PC-9 (cell line): ENCODE measurements around the gene RBMS1. TPM values are rescaled to one million over a fixed set of nuclear protein-coding genes. Genes with fewer than 3 reads are reported as not detected.

Experiments
- BruUV-seq: library from RNA; stranded (reverse); fragments of 400-500 nt; replicated peaks from 2 replicates; lab custom pipeline; 2021; lab: Mats Ljungman, UMichigan
- CTCF ChIA-PET: fragments of 300-600 bp; sonication (Branson Sonifier 250); formaldehyde crosslinking; loops from one replicate; lab custom pipeline; 2022; ENCODE audit warnings: antibody characterized with exemption; lab: Charles Lee
- POLR2A ChIA-PET: fragments of 300-600 bp; sonication (Branson Sonifier 250); formaldehyde crosslinking; loops from one replicate; lab custom pipeline; 2022; ENCODE audit warnings: antibody characterized with exemption; ENCODE audit not compliant: unreplicated experiment; lab: Charles Lee
- DNase-seq, 2 experiments: peaks; one replicate each; pipeline versions ENCODE4 v3.0.0 to v3.0.0-alpha.2; 2015 to 2022; ENCODE audit warnings: mixed read lengths in 1 of 2
- H2AFZ ChIP-seq: fragments of 200-600 bp; sonication (generic); 2 replicates; pipeline ENCODE4 v1.8.1; 2017; ENCODE audit warnings: antibody characterized with exemption
- H3F3A ChIP-seq: fragments of 200-600 bp; sonication (generic); 2 replicates; pipeline ENCODE4 v1.8.1; 2017; ENCODE audit warnings: antibody characterized with exemption, mild to moderate bottlenecking, low read depth; ENCODE audit not compliant: insufficient read depth
- H3K27ac ChIP-seq: fragments of 200-600 bp; sonication (generic); 2 replicates; pipeline ENCODE4 v1.6.1; 2016; ENCODE audit warnings: mixed run types
- H3K27me3 ChIP-seq: fragments of 200-600 bp; sonication (generic); 2 replicates; pipeline ENCODE4 v1.6.1; 2016; ENCODE audit warnings: low read depth, mixed run types; ENCODE audit not compliant: insufficient read depth
- H3K36me3 ChIP-seq: fragments of 200-600 bp; sonication (generic); 2 replicates; pipeline ENCODE4 v1.6.1; 2016; ENCODE audit warnings: low read depth, mixed run types
- H3K4me1 ChIP-seq: fragments of 200-600 bp; sonication (generic); replicated peaks from 2 replicates; pipeline ENCODE4 v1.6.1; 2016; ENCODE audit warnings: mixed run types; ENCODE audit not compliant: insufficient read depth
- H3K4me2 ChIP-seq: fragments of 200-600 bp; sonication (generic); 2 replicates; pipeline ENCODE4 v1.6.1; 2017; ENCODE audit warnings: mixed run types
- H3K4me3 ChIP-seq: fragments of 200-600 bp; sonication (generic); 2 replicates; pipeline ENCODE4 v1.6.1; 2016; ENCODE audit warnings: mixed run types
- H3K79me2 ChIP-seq: fragments of 200-600 bp; sonication (generic); 2 replicates; pipeline ENCODE4 v1.6.1; 2017; ENCODE audit warnings: low read depth, mixed run types
- H3K9me2 ChIP-seq: fragments of 200-600 bp; sonication (generic); 2 replicates; pipeline ENCODE4 v1.8.1; 2017; ENCODE audit warnings: mild to moderate bottlenecking; ENCODE audit not compliant: insufficient read depth
- H3K9me3 ChIP-seq: fragments of 200-600 bp; sonication (generic); 2 replicates; pipeline ENCODE4 v1.8.1; 2016; ENCODE audit warnings: low read depth; ENCODE audit not compliant: insufficient read depth
- H4K20me1 ChIP-seq: fragments of 200-600 bp; sonication (generic); 2 replicates; pipeline ENCODE4 v1.8.1; 2017; ENCODE audit not compliant: insufficient read depth
- EZH2 ChIP-seq: fragments of 200-600 bp; sonication (generic); IDR thresholded peaks from 2 replicates; pipeline ENCODE4 v1.8.0; 2017; ENCODE audit warnings: antibody characterized with exemption, low read depth
- intact Hi-C: fragments of 100-400 bp; cut with micrococcal nuclease; formaldehyde crosslinking; loops from one replicate; pipeline ENCODE4 v1.10.0; 2022; ENCODE audit not compliant: unreplicated experiment
- total RNA-seq: library from RNA; stranded (reverse); gene quantifications from 2 replicates; pipeline ENCODE4 v1.2.3, GENCODE V29; 2021
- TF ChIP-seq, protein P1 (sequence below): fragments of 200-600 bp; sonication (generic); conservative IDR thresholded peaks from 2 replicates; pipeline ENCODE4 v1.6.1; 2017; ENCODE audit warnings: mixed run types, antibody characterized with exemption, mild to moderate bottlenecking, moderate library complexity

RBMS1 gene
- total RNA-seq, 1 experiment from 2014 or later = 65.1 TPM

DNA sequence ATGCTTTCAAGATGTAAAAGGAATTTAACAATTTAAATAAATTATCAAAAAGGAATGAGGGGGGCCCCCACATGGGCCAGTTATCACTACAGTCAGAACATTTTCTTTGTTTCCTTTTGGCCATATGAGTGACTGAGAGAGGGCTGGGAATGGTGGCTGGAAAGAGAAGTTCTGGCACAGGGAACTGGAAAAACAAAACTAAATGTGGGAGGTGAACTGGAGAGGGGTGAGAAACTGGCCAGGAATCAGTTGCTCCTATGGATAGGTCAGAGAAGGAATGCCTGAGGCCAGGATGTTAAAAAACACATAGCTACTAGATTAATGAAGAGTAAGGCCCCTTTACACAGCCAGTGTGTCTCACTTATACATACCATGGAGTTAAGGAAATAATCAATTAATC, 121.0 kb downstream of the RBMS1 start:
- no peak overlapping the region for H3K27ac ChIP-seq
- no peaks in the 10 kb centered on the region for H3K27me3 ChIP-seq
- H3F3A ChIP-seq = no peaks in the 10 kb centered on the region
- BruUV-seq = no TSS peak
- ChIA-PET POLR2A (interaction anchor here (0.6 kb wide), 1 partner anchor 31 kb away, joined by 5 read pairs; no protein-coding TSS in a partner anchor), CTCF (interaction anchor here (0.6 kb wide), 1 partner anchor 32 kb away, joined by 3 read pairs; no protein-coding TSS in a partner anchor)
- H3K4me1 ChIP-seq = no peaks in the 10 kb centered on the region
- peaks cover 91% of the 10 kb centered on the region for H3K79me2 ChIP-seq
- intact Hi-C loops = no loop called here
- no peak for DNase-seq
- H3K9me2 ChIP-seq = no peaks in the 10 kb centered on the region
- no peak overlapping the region for H3K4me2 ChIP-seq
- no peaks in the 10 kb centered on the region for H4K20me1 ChIP-seq
- TF ChIP-seq EZH2 = no peak
- TF ChIP-seq, protein P1, sequence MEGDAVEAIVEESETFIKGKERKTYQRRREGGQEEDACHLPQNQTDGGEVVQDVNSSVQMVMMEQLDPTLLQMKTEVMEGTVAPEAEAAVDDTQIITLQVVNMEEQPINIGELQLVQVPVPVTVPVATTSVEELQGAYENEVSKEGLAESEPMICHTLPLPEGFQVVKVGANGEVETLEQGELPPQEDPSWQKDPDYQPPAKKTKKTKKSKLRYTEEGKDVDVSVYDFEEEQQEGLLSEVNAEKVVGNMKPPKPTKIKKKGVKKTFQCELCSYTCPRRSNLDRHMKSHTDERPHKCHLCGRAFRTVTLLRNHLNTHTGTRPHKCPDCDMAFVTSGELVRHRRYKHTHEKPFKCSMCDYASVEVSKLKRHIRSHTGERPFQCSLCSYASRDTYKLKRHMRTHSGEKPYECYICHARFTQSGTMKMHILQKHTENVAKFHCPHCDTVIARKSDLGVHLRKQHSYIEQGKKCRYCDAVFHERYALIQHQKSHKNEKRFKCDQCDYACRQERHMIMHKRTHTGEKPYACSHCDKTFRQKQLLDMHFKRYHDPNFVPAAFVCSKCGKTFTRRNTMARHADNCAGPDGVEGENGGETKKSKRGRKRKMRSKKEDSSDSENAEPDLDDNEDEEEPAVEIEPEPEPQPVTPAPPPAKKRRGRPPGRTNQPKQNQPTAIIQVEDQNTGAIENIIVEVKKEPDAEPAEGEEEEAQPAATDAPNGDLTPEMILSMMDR = no peak
- no peak overlapping the region for H3K4me3 ChIP-seq
- no peak overlapping the region for H2AFZ ChIP-seq
- no peaks in the 10 kb centered on the region for H3K36me3 ChIP-seq
- no peaks in the 10 kb centered on the region for H3K9me3 ChIP-seq

DNA sequence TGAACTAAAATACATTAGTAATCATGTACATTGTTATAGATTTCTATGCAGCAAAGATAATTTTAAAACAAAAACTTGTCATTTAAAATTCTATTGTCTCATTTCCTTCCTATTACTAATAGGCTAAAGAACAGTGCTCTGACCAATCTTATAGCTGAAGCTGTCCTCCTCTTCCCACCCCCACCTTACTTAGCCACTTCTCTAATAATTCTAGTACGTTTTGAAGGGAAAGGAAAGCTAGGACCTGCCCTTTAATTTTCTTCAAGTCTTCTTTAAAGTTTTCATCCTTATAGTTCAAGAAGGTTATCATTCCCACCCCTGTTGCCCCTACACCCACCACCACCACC, 121.6 kb downstream of the RBMS1 start:
- ChIA-PET POLR2A (no interaction called here), CTCF (interaction anchor here (0.6 kb wide), 1 partner anchor 32 kb away, joined by 3 read pairs; no protein-coding TSS in a partner anchor)
- H3K9me2 ChIP-seq = no peaks in the 10 kb centered on the region
- no peaks in the 10 kb centered on the region for H4K20me1 ChIP-seq
- no peak for DNase-seq
- H3F3A ChIP-seq = no peaks in the 10 kb centered on the region
- intact Hi-C loops = no loop called here
- no peak overlapping the region for H3K4me3 ChIP-seq
- no peaks in the 10 kb centered on the region for H3K9me3 ChIP-seq
- H3K27ac ChIP-seq = no peak overlapping the region
- no peak overlapping the region for H3K4me2 ChIP-seq
- H3K4me1 ChIP-seq = no peaks in the 10 kb centered on the region
- peaks cover 85% of the 10 kb centered on the region for H3K79me2 ChIP-seq
- H3K36me3 ChIP-seq = no peaks in the 10 kb centered on the region
- BruUV-seq = no TSS peak
- H2AFZ ChIP-seq = no peak overlapping the region
- TF ChIP-seq EZH2 = no peak
- TF ChIP-seq, protein P1 = no peak
- no peaks in the 10 kb centered on the region for H3K27me3 ChIP-seq

DNA sequence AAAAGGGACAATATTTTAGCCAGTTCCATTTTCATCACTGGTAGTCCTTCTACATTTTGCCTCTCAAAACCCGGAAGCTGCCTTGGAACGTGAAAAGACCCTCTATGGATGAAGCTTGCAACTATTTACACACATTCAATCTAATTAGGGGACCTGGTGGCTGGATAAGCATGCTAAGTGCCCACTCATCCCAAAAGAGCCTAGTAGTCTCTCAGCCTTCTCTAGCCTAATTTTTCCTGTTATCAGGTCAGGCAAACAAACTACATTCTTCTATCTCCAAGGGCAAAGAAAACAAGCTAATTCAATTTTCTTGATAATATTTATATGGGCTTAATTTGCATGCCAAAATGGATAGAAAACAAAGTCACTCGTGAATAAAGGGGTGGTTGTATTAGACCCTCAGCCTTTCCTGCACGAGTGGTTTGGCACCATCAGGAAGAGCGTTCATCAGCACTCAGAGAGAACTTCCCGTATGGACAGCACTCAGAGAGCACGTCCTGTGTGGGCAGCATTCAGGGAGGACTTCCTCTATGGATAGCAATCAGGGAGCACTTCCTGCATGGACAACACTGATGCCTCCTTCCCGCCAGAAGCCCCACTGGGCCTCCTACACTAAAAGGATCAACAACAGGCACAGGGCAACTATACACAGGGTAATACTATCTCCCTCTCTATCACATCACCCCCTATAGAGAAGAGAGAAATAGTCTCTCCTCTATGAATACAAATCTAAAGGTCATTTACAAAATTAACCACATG, 122.2 kb downstream of the RBMS1 start:
- no peaks in the 10 kb centered on the region for H3K27me3 ChIP-seq
- intact Hi-C loops = no loop called here
- no peak overlapping the region for H3K4me3 ChIP-seq
- no peak for DNase-seq
- H3K4me1 ChIP-seq = no peaks in the 10 kb centered on the region
- H3K79me2 ChIP-seq = peaks cover 87% of the 10 kb centered on the region
- H3K9me3 ChIP-seq = no peaks in the 10 kb centered on the region
- 0 out of 2 replicates have a peak overlapping the region, but pooled peaks have one; percentile 20 for H3K27ac ChIP-seq
- POLR2A ChIA-PET = no interaction called here
- H2AFZ ChIP-seq = no peak overlapping the region
- no peaks in the 10 kb centered on the region for H3K9me2 ChIP-seq
- no peak for TF ChIP-seq EZH2
- TF ChIP-seq, protein P1 = no peak
- H3F3A ChIP-seq = no peaks in the 10 kb centered on the region
- CTCF ChIA-PET = no interaction called here
- no peaks in the 10 kb centered on the region for H4K20me1 ChIP-seq
- no TSS peak for BruUV-seq
- H3K4me2 ChIP-seq = no peak overlapping the region
- peaks cover 2% of the 10 kb centered on the region; the same call in 1 of the 2 replicates for H3K36me3 ChIP-seq
